Stimulated activated CD8-positive, alpha-beta memory T cell treated with anti-CD3 and anti-CD28 coated beads, Interleukin-7, amount 100 ng/mL, for 4 hours (primary cell): ENCODE data around the gene SYS1.

Experiments
- DNase-seq, 2 donors: peaks; one replicate each; pipeline ENCODE4 v3.0.0-alpha.2; 2020; ENCODE audit warnings: low read depth in 2 of 2

SYS1 gene

GRCh38 chr20:45387274-45387673, 24.3 kb downstream of the SYS1 start:
- no peak for DNase-seq

- DNase-seq = no peak
These were observed 28.0 kb downstream of the SYS1 start for GRCh38 chr20:45390931-45391330.

GRCh38 chr20:45391559-45391958, 28.6 kb downstream of the SYS1 start:
- no peak for DNase-seq

GRCh38 chr20:45392733-45393132, 29.8 kb downstream of the SYS1 start:
- no peak for DNase-seq

- no peak for DNase-seq
These were observed 31.5 kb downstream of the SYS1 start for GRCh38 chr20:45394221-45395113.

GRCh38 chr20:45395114-45395415, 32.1 kb downstream of the SYS1 start:
- DNase-seq = no peak

GRCh38 chr20:45399018-45399417, 36.1 kb downstream of the SYS1 start:
- DNase-seq = no peak

GRCh38 chr20:45400346-45401031, 37.5 kb downstream of the SYS1 start:
- DNase-seq = no peak

- no peak for DNase-seq
These were observed 40.0 kb downstream of the SYS1 start for GRCh38 chr20:45402946-45403345.

GRCh38 chr20:45404438-45404837, 41.5 kb downstream of the SYS1 start:
- no peak for DNase-seq

- DNase-seq = peak in 1 of 2 donors; percentile 8
These were observed 42.8 kb downstream of the SYS1 start for GRCh38 chr20:45405571-45406259.

GRCh38 chr20:45406260-45407066, 43.5 kb downstream of the SYS1 start:
- DNase-seq = peak; percentile 30 to 66

- DNase-seq = no peak
These were observed 44.2 kb downstream of the SYS1 start for GRCh38 chr20:45407067-45407745.

GRCh38 chr20:45407783-45408645, 45.1 kb downstream of the SYS1 start, which contains the start of gene DBNDD2:
TSS of gene DBNDD2 (plus strand) at chr20:45408289. CDS start at chr20:45408468, 179 bp downstream.
- peak in 1 of 2 donors; percentile 22 for DNase-seq

GRCh38 chr20:45408646-45409213, 45.8 kb downstream of the SYS1 start:
- DNase-seq = no peak

- no peak for DNase-seq
These were observed 46.7 kb downstream of the SYS1 start for GRCh38 chr20:45409521-45410272.

- DNase-seq = no peak
These were observed 47.9 kb downstream of the SYS1 start for GRCh38 chr20:45410887-45411286.

GRCh38 chr20:45412653-45413052, 49.7 kb downstream of the SYS1 start:
- no peak for DNase-seq

- DNase-seq = no peak
These were observed 50.5 kb downstream of the SYS1 start for GRCh38 chr20:45413479-45413878.
